ENCODE data around the gene SRSF12.

DNA sequence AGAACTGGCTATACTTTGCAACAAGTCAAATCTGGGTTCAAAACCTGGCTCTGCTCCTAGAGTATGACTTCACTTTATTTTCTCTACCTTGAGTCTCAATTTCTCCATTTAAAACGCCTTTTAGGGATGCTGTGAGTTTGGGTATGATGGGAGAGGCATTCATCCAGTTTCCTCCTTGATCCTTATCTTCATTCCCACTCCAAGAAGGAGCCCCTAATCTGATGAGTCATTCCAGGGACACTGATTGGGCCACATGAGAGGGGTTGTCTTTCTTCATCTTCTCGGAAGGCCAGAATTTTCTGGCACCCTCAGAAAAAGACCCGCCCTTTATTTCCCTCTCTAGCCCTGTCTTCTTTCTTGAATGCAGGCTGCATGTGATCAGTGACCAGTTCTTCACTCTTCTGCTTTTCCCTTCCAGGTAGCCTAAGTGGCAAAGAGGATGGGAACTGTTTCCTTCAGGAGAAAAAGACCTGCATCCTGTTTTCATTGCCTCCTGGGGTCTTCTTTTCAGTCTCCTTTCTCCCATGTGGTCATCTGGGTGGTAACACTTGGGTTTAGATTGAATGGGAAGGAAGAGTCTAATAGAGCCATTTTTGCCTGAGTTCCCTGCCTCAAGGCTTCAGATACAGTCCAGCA is 69.5 kb downstream of the SRSF12 start:
- no peak for TF ChIP-seq POLR2A (IDR thresholded peaks at IDR 0.05)
- TF ChIP-seq, protein P1, sequence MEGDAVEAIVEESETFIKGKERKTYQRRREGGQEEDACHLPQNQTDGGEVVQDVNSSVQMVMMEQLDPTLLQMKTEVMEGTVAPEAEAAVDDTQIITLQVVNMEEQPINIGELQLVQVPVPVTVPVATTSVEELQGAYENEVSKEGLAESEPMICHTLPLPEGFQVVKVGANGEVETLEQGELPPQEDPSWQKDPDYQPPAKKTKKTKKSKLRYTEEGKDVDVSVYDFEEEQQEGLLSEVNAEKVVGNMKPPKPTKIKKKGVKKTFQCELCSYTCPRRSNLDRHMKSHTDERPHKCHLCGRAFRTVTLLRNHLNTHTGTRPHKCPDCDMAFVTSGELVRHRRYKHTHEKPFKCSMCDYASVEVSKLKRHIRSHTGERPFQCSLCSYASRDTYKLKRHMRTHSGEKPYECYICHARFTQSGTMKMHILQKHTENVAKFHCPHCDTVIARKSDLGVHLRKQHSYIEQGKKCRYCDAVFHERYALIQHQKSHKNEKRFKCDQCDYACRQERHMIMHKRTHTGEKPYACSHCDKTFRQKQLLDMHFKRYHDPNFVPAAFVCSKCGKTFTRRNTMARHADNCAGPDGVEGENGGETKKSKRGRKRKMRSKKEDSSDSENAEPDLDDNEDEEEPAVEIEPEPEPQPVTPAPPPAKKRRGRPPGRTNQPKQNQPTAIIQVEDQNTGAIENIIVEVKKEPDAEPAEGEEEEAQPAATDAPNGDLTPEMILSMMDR (IDR thresholded peaks at IDR 0.05), result no peak
